ENCODE data around the gene PPP1CC. TPM values are rescaled to one million over a fixed set of nuclear protein-coding genes. Genes with fewer than 3 reads are reported as not detected.

Gene PPP1CC
- polyA plus RNA-seq, 1 donor from 2014 or later = 188 TPM

- Histone ChIP-seq H3K9me2 (ENCODE audit: insufficient read depth, low read length) (no peaks in the 10 kb centered on the region), H2AFZ (ENCODE audit: low read depth, low read length) (no peak within 1 kb of the TSS), H3F3A (ENCODE audit: insufficient read depth, low read length, poor library complexity, severe bottlenecking) (no peaks in the 10 kb centered on the region), H3K27me3 (ENCODE audit: insufficient read depth, low read depth, low read length) (peaks cover 21% of the 10 kb centered on the region), H3K36me3 (ENCODE audit: insufficient read depth, low read length) (no peaks in the 10 kb centered on the region), H3K79me2 (replicated peaks; ENCODE audit: insufficient read depth, low read length) (no peaks in the 10 kb centered on the region), H3K4me2 (ENCODE audit: low read length) (no peak within 1 kb of the TSS), H3K4me3 (ENCODE audit: low read length) (peak within 1 kb of the TSS; percentile 49), H3K9me3 (ENCODE audit: low read length) (no peaks in the 10 kb centered on the region), H3K27ac (ENCODE audit: low read length) (no peak within 1 kb of the TSS), H4K20me1 (ENCODE audit: insufficient read depth) (no peaks in the 10 kb centered on the region), H3K9ac (ENCODE audit: low read length) (no peak within 1 kb of the TSS)
- TF ChIP-seq SMC3 (conservative IDR thresholded peaks at IDR 0.05; ENCODE audit: poor library complexity) = no peak
- TF ChIP-seq, protein P1, sequence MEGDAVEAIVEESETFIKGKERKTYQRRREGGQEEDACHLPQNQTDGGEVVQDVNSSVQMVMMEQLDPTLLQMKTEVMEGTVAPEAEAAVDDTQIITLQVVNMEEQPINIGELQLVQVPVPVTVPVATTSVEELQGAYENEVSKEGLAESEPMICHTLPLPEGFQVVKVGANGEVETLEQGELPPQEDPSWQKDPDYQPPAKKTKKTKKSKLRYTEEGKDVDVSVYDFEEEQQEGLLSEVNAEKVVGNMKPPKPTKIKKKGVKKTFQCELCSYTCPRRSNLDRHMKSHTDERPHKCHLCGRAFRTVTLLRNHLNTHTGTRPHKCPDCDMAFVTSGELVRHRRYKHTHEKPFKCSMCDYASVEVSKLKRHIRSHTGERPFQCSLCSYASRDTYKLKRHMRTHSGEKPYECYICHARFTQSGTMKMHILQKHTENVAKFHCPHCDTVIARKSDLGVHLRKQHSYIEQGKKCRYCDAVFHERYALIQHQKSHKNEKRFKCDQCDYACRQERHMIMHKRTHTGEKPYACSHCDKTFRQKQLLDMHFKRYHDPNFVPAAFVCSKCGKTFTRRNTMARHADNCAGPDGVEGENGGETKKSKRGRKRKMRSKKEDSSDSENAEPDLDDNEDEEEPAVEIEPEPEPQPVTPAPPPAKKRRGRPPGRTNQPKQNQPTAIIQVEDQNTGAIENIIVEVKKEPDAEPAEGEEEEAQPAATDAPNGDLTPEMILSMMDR (IDR thresholded peaks at IDR 0.05; ENCODE audit: poor library complexity, severe bottlenecking) = no peak
- TF ChIP-seq EZH2 (IDR thresholded peaks at IDR 0.05; ENCODE audit: borderline replicate concordance, insufficient read depth, low read length, poor library complexity, severe bottlenecking) = no peak
- no peak for TF ChIP-seq EP300 (conservative IDR thresholded peaks at IDR 0.05; ENCODE audit: poor library complexity, severe bottlenecking)
- TF ChIP-seq RAD21 (conservative IDR thresholded peaks at IDR 0.05) = no peak
- no peak for TF ChIP-seq REST (IDR thresholded peaks at IDR 0.05; ENCODE audit: borderline replicate concordance)
- TF ChIP-seq POLR2AphosphoS5 (IDR thresholded peaks at IDR 0.05) = no peak
- no peak for TF ChIP-seq TAF1 (IDR thresholded peaks at IDR 0.05; ENCODE audit: low read depth)
- no peak for TF ChIP-seq MXI1 (conservative IDR thresholded peaks at IDR 0.05; ENCODE audit: poor library complexity, severe bottlenecking)
Measured at GRCh38 chr12:110688446-110689280, 54.0 kb downstream of the PPP1CC start, which contains the start of gene HVCN1. Gene HVCN1 (minus strand): TSS chr12:110689115. CDS start chr12:110683245, 5,870 bp downstream.

DNA sequence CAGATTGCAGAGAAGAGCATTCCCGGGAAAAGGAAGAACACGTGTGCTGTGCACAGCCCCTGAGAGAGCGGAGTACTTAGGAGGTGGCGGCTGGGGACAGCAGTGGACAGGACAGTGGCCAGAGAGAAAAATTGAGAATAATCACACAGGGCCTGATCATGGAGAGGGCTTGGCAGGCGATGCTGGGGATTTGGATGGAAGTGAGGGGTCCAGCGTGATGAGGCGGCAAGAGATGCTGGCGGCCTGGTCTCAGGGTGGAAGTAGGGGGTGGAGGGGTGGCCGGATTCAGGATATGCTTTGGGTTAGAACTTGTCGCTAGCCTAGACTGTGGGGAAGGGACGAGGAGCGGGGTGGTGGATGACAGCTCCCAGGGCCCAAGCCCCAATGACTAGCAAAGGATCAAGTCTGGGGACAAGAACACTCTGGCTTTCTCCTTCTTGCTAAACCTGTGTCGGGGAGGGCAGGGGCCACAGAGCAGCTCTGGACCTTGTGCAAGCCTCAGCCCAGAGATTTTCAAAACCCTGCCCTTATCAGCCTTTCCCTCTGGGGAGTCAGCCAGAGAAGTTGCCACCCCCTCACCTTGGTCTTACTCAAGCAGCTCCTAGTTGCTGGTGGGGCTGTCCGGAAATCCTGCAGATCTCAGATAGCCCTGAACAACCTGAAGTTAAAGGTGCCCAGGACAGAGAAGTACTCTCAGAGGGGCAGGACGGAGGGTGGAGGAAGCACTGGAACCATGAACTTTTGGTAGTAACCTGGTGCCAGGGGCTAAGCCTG, 55.1 kb downstream of the PPP1CC start:
- Histone ChIP-seq H3K27ac (ENCODE audit: low read length) (no peak overlapping the region), H3K36me3 (ENCODE audit: insufficient read depth, low read length) (no peaks in the 10 kb centered on the region), H3K79me2 (replicated peaks; ENCODE audit: insufficient read depth, low read length) (no peaks in the 10 kb centered on the region), H3K9ac (ENCODE audit: low read length) (no peak overlapping the region), H4K20me1 (ENCODE audit: insufficient read depth) (no peaks in the 10 kb centered on the region), H3K27me3 (ENCODE audit: insufficient read depth, low read depth, low read length) (peaks cover 21% of the 10 kb centered on the region), H2AFZ (ENCODE audit: low read depth, low read length) (no peak overlapping the region), H3K4me2 (ENCODE audit: low read length) (no peak overlapping the region), H3K9me2 (ENCODE audit: insufficient read depth, low read length) (no peaks in the 10 kb centered on the region), H3K9me3 (ENCODE audit: low read length) (no peaks in the 10 kb centered on the region), H3F3A (ENCODE audit: insufficient read depth, low read length, poor library complexity, severe bottlenecking) (no peaks in the 10 kb centered on the region), H3K4me3 (ENCODE audit: low read length) (no peak overlapping the region)
- TF ChIP-seq, protein P1 (IDR thresholded peaks at IDR 0.05; ENCODE audit: poor library complexity, severe bottlenecking) = no peak
- TF ChIP-seq RAD21 (conservative IDR thresholded peaks at IDR 0.05) (no peak), POLR2AphosphoS5 (IDR thresholded peaks at IDR 0.05) (no peak), TAF1 (IDR thresholded peaks at IDR 0.05; ENCODE audit: low read depth) (no peak), REST (IDR thresholded peaks at IDR 0.05; ENCODE audit: borderline replicate concordance) (no peak), EP300 (conservative IDR thresholded peaks at IDR 0.05; ENCODE audit: poor library complexity, severe bottlenecking) (no peak), MXI1 (conservative IDR thresholded peaks at IDR 0.05; ENCODE audit: poor library complexity, severe bottlenecking) (no peak), EZH2 (IDR thresholded peaks at IDR 0.05; ENCODE audit: borderline replicate concordance, insufficient read depth, low read length, poor library complexity, severe bottlenecking) (no peak), SMC3 (conservative IDR thresholded peaks at IDR 0.05; ENCODE audit: poor library complexity) (no peak)

Data from neural cell (in vitro differentiated cells).